ENCODE measurements around the gene CEP112. TPM values are rescaled to one million over a fixed set of nuclear protein-coding genes. Genes with fewer than 3 reads are reported as not detected.
A peak's percentile ranks its signal among the peaks of the same experiment; 100 is the strongest.

CEP112 gene
- total and polyA plus RNA-seq, 10 of the 15 experiments (the other 5 are each of a cell fraction or from before 2014, with no cell fraction given), result 0.11 to 3.8 (median 0.32) TPM; not detected in 1

DNA sequence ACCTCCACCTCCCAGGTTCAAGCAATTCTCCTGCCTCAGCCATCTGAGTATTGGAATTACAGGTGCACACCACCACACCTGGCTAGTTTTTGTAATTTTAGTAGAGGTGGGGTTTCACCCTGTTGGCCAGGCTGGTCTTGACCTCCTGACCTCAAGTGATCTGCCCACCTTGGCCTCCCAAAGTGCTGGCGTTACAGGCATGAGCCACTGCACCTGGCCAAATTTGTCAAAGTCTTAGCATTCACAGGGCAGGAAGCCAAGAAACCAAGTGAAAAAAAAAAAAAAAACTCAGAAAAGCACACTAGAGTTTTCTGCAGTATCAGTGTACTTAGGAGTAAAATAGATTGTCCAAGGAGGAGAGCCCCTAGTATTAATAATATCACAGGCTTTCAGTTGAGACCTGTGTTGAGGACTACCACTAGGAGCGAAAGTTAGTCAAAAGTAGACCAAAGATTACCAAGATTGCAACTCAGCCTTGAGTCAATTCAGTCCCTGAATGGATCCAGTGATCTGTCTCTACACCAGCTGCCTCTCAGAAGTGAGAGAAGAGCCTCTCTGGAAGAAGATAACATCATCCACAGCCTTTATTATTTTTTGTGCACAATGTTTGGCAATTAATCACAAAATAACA, 159.7 kb downstream of the CEP112 start (continued):
- TF ChIP-seq, protein P1, sequence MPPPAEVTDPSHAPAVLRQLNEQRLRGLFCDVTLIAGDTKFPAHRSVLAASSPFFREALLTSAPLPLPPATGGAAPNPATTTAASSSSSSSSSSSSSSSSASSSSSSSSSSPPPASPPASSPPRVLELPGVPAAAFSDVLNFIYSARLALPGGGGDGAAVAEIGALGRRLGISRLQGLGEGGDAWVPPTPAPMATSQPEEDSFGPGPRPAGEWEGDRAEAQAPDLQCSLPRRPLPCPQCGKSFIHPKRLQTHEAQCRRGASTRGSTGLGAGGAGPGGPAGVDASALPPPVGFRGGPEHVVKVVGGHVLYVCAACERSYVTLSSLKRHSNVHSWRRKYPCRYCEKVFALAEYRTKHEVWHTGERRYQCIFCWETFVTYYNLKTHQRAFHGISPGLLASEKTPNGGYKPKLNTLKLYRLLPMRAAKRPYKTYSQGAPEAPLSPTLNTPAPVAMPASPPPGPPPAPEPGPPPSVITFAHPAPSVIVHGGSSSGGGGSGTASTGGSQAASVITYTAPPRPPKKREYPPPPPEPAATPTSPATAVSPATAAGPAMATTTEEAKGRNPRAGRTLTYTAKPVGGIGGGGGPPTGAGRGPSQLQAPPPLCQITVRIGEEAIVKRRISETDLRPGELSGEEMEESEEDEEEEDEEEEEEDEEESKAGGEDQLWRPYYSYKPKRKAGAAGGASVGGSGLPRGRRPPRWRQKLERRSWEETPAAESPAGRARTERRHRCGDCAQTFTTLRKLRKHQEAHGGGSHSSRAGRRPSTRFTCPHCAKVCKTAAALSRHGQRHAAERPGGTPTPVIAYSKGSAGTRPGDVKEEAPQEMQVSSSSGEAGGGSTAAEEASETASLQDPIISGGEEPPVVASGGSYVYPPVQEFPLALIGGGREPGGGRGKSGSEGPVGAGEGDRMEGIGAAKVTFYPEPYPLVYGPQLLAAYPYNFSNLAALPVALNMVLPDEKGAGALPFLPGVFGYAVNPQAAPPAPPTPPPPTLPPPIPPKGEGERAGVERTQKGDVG (CRISPR knock-in tag; IDR thresholded peaks at IDR 0.05), result no peak
- TF ChIP-seq GATAD2B (conservative IDR thresholded peaks at IDR 0.05; ENCODE audit: low read depth) (no peak), MTA3 (IDR thresholded peaks at IDR 0.05; ENCODE audit: borderline replicate concordance, low read length) (peak; percentile 45; the same call in 1 of the 2 replicates), MEF2A (IDR thresholded peaks at IDR 0.05; ENCODE audit: insufficient read depth, low read depth, low read length) (peak; percentile 62; the same call in 1 of the 2 replicates), YBX1 (IDR thresholded peaks at IDR 0.05) (no peak), FOXM1 (IDR thresholded peaks at IDR 0.05; ENCODE audit: low read depth, low read length) (peak; percentile 93), SUZ12 (IDR thresholded peaks at IDR 0.05; ENCODE audit: unreplicated experiment) (no peak), ZNF384 (IDR thresholded peaks at IDR 0.05; ENCODE audit: borderline replicate concordance, low read depth, low read length) (no peak), IRF4 (IDR thresholded peaks at IDR 0.05; ENCODE audit: low read depth, low read length) (peak; percentile 79; the same call in 1 of the 2 replicates), TCF12 (IDR thresholded peaks at IDR 0.05; ENCODE audit: low read depth, low read length) (peak; percentile 72; the same call in 1 of the 2 replicates), RAD21 (IDR thresholded peaks at IDR 0.05; ENCODE audit: insufficient read depth, low read depth, low read length) (no peak), NFIC (IDR thresholded peaks at IDR 0.05; ENCODE audit: low read depth, low read length) (peak; percentile 93), PAX5 (IDR thresholded peaks at IDR 0.05; ENCODE audit: borderline replicate concordance, low read depth, low read length) (no peak), BRCA1 (IDR thresholded peaks at IDR 0.05; ENCODE audit: low read depth, low read length) (no peak)
- TF ChIP-seq, protein P2, sequence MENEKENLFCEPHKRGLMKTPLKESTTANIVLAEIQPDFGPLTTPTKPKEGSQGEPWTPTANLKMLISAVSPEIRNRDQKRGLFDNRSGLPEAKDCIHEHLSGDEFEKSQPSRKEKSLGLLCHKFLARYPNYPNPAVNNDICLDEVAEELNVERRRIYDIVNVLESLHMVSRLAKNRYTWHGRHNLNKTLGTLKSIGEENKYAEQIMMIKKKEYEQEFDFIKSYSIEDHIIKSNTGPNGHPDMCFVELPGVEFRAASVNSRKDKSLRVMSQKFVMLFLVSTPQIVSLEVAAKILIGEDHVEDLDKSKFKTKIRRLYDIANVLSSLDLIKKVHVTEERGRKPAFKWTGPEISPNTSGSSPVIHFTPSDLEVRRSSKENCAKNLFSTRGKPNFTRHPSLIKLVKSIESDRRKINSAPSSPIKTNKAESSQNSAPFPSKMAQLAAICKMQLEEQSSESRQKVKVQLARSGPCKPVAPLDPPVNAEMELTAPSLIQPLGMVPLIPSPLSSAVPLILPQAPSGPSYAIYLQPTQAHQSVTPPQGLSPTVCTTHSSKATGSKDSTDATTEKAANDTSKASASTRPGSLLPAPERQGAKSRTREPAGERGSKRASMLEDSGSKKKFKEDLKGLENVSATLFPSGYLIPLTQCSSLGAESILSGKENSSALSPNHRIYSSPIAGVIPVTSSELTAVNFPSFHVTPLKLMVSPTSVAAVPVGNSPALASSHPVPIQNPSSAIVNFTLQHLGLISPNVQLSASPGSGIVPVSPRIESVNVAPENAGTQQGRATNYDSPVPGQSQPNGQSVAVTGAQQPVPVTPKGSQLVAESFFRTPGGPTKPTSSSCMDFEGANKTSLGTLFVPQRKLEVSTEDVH (IDR thresholded peaks at IDR 0.05; ENCODE audit: low read depth, partially characterized antibody), result no peak
- TF ChIP-seq, protein P3, sequence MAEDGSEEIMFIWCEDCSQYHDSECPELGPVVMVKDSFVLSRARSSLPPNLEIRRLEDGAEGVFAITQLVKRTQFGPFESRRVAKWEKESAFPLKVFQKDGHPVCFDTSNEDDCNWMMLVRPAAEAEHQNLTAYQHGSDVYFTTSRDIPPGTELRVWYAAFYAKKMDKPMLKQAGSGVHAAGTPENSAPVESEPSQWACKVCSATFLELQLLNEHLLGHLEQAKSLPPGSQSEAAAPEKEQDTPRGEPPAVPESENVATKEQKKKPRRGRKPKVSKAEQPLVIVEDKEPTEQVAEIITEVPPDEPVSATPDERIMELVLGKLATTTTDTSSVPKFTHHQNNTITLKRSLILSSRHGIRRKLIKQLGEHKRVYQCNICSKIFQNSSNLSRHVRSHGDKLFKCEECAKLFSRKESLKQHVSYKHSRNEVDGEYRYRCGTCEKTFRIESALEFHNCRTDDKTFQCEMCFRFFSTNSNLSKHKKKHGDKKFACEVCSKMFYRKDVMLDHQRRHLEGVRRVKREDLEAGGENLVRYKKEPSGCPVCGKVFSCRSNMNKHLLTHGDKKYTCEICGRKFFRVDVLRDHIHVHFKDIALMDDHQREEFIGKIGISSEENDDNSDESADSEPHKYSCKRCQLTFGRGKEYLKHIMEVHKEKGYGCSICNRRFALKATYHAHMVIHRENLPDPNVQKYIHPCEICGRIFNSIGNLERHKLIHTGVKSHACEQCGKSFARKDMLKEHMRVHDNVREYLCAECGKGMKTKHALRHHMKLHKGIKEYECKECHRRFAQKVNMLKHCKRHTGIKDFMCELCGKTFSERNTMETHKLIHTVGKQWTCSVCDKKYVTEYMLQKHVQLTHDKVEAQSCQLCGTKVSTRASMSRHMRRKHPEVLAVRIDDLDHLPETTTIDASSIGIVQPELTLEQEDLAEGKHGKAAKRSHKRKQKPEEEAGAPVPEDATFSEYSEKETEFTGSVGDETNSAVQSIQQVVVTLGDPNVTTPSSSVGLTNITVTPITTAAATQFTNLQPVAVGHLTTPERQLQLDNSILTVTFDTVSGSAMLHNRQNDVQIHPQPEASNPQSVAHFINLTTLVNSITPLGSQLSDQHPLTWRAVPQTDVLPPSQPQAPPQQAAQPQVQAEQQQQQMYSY (CRISPR knock-in tag; IDR thresholded peaks at IDR 0.05), result no peak
- TF ChIP-seq, protein P4, sequence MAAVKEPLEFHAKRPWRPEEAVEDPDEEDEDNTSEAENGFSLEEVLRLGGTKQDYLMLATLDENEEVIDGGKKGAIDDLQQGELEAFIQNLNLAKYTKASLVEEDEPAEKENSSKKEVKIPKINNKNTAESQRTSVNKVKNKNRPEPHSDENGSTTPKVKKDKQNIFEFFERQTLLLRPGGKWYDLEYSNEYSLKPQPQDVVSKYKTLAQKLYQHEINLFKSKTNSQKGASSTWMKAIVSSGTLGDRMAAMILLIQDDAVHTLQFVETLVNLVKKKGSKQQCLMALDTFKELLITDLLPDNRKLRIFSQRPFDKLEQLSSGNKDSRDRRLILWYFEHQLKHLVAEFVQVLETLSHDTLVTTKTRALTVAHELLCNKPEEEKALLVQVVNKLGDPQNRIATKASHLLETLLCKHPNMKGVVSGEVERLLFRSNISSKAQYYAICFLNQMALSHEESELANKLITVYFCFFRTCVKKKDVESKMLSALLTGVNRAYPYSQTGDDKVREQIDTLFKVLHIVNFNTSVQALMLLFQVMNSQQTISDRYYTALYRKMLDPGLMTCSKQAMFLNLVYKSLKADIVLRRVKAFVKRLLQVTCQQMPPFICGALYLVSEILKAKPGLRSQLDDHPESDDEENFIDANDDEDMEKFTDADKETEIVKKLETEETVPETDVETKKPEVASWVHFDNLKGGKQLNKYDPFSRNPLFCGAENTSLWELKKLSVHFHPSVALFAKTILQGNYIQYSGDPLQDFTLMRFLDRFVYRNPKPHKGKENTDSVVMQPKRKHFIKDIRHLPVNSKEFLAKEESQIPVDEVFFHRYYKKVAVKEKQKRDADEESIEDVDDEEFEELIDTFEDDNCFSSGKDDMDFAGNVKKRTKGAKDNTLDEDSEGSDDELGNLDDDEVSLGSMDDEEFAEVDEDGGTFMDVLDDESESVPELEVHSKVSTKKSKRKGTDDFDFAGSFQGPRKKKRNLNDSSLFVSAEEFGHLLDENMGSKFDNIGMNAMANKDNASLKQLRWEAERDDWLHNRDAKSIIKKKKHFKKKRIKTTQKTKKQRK (IDR thresholded peaks at IDR 0.05; ENCODE audit: low read depth, low read length), result no peak

All from GM12878 (cell line).